Astrocyte of the spinal cord (primary cell): ENCODE data around the gene GANAB.

Source experiments
- DNase-seq: peaks from one replicate; pipeline ENCODE4 v3.0.0; 2011; ENCODE audit warnings: low read depth, low spot score
- H3K4me3 ChIP-seq: 2 replicates; pipeline ENCODE4 v1.5.1; 2011; ENCODE audit warnings: low read depth, mild to moderate bottlenecking, low read length, moderate library complexity
- CTCF ChIP-seq: IDR thresholded peaks from 2 replicates; pipeline ENCODE4 v1.5.1; 2012; ENCODE audit warnings: low read depth, mild to moderate bottlenecking, low read length, inconsistent platforms
- in situ Hi-C: cut with HindIII; loops from 2 replicates; pipeline ENCODE4 v1.10.0; 2017; ENCODE audit warnings: low sequenced_read_pairs

The GANAB gene

GRCh38 chr11:62580959-62581715 lies 65.3 kb downstream of the GANAB start:
- TF ChIP-seq CTCF = no peak
- H3K4me3 ChIP-seq = no peak overlapping the region
- in situ Hi-C loops = no loop called here
- DNase-seq = no peak

GRCh38 chr11:62579252-62579651 lies 67.2 kb downstream of the GANAB start:
- in situ Hi-C loops = no loop called here
- H3K4me3 ChIP-seq = no peak overlapping the region
- no peak for TF ChIP-seq CTCF
- no peak for DNase-seq

GRCh38 chr11:62578541-62578940 lies 67.9 kb downstream of the GANAB start:
- in situ Hi-C loops = no loop called here
- no peak for DNase-seq
- H3K4me3 ChIP-seq = no peak overlapping the region
- no peak for TF ChIP-seq CTCF

- in situ Hi-C loops = no loop called here
- H3K4me3 ChIP-seq = no peak overlapping the region
Measured at GRCh38 chr11:62577046-62577714, 69.2 kb downstream of the GANAB start.

GRCh38 chr11:62575837-62576236 lies 70.6 kb downstream of the GANAB start:
- no peak for TF ChIP-seq CTCF
- in situ Hi-C loops = no loop called here
- H3K4me3 ChIP-seq = no peak overlapping the region
- DNase-seq = no peak

More at GRCh38 chr11:62577046-62577714, 69.2 kb downstream of the GANAB start:
- no peak for DNase-seq
- TF ChIP-seq CTCF = no peak

- in situ Hi-C loops = no loop called here
- no peak for DNase-seq
- TF ChIP-seq CTCF = no peak
- peak overlapping the region; percentile 99 for H3K4me3 ChIP-seq
Measured at GRCh38 chr11:62575156-62575555, 71.3 kb downstream of the GANAB start.
